Putamen (tissue), 1 donor: ENCODE measurements around the gene KCNAB1.

ENCODE experiments used
- DNase-seq: peaks from one replicate; pipeline ENCODE4 v3.0.0-alpha.2; 2016; ENCODE audit warnings: low spot score

The KCNAB1 gene

DNA sequence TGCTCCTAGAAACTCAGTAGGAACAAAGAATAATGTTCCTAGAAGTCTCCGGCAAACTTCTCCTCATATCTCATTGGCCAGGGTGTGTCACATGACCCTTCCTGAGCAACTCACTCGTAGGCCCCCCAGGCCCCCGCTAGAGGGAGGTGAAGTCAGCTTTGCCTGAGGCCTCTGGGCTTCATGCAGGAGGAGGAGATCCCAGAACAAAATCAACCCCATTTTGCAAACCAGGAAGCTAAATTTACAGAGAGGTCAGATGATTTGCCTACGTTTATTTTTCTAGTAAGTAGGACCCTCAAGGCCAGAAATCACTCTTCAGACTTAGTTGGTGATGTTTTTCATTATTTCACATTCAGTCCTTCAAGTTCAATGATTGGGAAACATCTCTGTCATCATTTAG lies 335.5 kb downstream of the KCNAB1 start:
- no peak for DNase-seq

DNA sequence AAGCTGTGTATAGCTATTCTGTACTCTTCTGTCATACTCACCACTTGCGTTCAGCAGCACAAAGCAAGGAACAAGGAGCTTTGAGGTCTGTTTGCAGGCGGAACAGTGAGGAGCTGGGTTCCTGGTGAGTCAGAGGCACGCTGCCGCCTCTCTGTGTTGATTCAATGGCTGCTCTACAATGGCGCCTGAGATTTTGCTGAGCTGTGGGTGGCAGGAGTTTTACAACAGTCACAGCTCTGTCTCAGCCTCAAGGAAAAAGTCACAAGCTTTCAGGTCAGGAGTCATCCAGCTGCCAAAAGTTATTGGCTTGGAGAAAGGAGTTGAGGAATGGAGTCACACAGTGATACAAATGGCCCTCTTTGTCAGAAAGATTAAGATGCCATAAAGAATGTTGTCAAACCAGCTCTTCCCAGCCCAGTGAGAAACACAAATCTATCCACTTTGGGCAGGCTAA lies 336.4 kb downstream of the KCNAB1 start:
- DNase-seq: peak; percentile 77

DNA sequence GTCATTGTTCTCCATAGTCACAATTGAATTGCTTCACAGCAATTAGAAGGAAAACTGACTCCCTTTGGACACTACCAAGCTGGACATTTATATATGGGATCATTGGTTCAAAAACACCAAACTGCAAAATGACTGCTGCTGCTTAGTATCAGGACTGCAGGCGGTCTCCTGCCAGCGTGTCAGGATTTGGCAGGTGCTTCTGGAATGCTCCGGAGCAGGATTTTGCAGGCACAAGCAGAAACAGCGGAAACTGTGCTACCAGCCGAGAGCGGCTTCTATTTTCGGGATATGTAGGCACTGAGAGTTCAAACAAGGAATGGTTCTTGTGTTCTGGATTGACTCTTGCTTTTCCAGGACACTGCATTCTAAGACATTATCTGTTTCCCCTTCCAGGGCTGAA lies 339.1 kb downstream of the KCNAB1 start:
- peak; percentile 66 for DNase-seq

DNA sequence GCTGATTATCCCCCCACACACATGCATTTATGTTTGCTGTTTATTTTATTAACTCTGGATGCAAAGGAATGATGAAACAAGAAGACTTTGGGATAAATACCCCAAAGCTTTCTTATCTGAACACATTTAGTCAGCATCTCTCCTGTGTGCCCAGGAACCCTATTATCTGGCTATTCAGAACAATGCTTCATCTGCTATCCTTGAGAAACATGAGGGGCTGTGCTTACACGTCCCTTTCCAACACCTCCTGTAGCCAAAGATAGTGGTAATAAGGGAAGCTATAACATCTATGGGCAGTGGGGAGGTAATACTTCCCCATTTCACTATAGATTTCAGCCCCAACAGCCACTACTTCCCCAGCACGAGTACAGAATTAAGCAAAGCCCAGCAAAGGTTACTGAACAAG lies 339.8 kb downstream of the KCNAB1 start:
- no peak for DNase-seq

DNA sequence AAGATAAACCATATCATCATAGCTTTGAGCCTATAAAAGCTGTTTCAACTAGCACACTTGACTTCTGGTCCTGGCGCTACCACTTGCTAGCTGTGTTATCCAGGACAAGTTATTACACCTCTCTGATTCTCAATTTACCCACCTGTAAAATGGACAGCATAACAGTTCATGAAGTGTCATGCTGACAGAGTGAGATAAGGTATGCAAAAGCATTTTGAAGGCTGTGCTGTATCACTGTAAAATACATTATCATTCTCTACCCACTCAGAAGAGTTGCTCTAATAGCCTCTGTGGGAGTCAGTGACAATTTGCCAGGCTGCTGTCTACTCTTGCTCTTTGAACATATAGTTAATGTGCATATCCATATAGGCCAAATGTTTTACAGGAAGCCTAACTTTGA lies 341.5 kb downstream of the KCNAB1 start:
- DNase-seq: peak; percentile 62

DNA sequence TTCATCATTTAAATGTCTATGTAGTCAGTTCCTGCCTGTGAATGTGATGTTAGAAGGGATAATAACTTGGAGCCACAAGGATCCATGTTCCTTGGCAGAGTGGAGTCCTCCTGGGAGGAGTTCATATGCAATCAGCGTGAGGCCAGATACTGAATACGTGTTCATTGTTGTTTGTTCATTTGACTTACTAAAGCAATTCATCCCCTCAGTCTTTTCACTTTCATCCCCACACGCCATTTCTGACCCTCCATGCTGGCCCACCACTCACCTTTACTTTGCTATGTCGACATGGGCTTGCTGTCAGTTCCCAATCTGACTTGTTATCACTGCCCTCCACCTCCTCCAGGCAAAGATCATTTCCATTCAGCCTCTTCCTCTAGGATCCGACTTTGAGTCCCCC lies 342.7 kb downstream of the KCNAB1 start:
- no peak for DNase-seq

DNA sequence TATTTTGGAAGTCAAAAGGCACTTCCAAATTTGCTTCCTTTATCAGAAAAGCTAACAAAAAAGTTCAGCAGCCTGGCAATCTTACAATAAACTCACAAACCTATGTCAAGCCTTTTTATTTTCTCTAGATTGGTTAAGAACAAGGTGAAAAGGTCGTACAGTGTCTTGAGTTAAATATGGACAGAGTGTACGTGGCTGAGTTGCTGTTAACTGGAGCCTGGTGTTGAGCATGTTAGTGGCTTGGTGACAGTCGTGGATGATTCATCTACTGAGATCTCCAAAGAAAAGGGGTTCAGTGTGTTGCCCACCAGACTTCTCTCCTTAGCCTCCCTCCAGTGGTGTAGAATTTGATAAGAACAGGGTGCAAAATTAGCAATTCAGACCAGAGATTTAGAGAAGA lies 344.8 kb downstream of the KCNAB1 start:
- no peak for DNase-seq

DNA sequence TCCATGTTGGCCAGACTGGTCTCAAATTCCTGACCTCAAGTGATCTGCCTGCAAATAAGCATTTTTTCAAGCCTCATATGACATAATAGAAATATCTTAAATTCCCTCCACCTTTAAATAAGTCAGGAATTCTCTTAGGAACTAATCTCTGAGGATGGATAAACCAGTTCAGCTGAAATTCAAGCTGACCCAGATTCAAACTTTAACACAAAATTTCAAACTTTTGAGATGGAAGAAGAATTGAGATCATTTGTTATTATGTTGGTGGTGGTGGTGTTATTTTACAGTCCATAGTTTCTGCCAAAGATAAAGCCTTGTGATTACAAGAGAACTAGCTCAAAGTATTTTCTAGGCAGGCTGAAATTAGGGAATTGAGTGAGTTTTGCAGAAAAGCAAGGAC lies 349.1 kb downstream of the KCNAB1 start:
- DNase-seq: no peak

DNA sequence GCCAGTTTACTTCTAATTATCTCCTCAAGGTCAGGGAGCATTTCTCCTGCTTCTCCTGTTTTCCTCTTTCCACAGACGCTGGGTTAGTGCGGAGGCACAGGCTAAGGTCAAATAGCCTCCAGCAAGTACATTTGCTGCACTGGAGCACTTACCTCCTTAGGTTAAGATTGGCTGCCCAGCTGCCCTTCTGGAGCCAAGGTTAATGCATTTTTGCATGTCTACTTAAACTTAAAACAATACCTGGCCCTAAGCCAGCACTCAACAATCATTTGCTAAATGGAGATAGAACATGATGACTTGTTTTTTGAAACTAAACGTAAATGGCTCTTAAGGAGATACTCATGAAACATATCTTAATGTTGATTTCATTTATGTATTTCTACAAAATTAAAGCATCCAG lies 351.1 kb downstream of the KCNAB1 start:
- DNase-seq: no peak

DNA sequence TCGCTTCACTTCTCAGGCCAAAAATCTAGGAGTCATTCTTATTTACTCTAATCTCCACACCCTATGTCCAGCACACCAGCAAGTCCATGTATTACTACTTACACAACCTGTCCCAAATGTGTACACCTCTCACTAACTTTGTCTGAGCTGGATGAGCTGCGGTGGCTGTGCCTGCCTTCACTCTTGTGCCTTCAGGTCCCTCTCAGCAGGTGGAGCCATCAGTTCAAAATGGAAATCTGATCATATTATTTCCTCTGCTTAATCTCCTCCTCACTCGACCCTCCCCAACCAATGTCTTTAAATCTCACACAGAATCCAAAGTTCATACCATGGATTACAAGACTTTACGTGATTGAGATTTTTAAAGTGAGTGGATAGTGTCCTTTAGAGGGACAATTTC lies 351.8 kb downstream of the KCNAB1 start:
- DNase-seq: no peak

DNA sequence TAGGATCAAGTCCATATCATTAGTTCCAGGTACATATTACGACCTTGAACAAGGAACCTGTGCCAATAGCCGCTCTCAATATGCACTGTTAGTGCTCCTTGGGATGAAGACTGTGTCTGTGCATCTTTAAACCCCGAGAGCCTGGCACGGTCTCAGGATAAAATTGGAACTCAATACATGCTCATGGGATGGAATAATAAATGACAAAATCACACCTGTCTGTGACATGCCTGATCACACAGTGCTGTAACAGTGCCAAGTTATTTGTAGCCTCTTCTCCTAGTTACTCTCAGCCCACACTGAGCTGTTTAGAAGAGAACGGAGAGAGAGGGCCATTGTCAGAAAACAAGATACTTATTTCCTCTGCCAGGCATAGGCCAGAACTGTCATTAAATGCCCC lies 352.3 kb downstream of the KCNAB1 start:
- DNase-seq: no peak

DNA sequence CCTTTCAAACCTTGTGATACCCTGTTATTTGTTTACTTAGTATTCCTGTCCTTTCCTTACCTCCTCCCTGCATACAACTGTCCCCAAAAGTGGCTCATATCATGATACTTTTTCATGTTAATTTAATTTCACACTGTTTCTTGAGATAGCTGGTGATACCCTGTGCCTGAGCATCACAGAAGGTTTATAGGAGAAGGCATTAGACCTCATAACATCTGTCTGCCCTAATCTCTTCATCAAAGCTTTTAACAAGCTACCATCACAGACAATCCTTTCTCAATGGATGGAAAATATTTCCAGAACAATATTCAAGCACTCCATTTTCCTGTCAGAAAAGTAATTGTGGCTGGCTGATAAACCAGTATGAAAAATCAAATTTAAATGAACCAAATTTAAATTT lies 353.0 kb downstream of the KCNAB1 start:
- DNase-seq: no peak

DNA sequence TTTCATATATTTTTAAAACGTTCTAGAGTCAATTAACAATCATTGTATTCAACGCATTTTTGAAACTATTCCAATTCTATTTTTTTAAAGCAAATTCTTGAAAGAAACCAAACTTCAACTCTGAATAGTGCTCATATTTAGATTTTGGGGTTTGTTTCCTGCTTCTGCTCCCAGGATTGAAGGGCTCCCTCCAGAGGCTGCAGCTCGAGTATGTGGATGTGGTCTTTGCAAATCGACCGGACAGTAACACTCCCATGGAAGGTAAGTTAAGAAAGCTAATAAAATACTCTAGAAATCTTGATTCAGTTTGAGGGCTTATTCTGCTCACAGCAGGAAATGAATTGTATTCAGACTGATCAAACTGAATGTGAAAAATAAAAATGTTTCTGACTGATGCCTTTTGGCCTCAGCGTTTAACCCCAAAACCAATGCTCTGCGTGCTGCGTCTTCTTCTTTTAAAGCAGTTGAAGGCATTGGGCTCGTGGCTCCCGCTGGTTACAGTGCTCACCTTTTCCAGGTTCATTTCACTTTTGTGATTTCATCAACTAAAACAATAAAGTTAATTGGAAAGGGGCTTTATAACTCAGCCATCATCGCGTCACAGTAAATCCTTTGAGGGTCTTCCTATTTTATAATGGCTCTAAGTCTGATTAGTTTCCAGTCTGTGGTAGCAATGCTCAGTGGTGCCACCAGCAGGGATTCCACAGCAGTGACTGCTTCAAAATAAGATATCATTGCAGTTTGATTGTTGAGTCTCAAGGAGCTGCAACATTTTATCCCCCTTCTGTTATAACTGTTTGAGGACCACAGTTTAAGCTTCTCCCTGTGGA lies 354.4 kb downstream of the KCNAB1 start:
- DNase-seq: no peak

DNA sequence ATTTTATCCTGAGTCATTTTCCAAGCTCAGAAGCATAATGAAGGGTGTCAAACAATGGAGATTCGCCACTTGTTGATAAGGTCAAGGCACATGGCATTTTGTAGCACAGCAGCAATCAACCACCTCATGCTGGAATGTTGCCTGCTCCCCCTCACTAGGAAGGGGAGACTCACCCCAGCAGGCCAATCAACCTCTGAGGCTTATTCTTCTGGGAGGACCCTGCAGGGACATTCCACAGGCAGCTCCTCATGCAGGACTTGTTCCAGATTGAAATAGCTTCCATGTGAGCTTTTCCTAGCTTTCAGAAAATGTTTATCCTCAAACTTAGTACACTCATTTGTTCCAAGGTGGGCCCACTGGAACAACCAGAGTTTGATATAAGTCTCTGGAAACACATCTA lies 356.9 kb downstream of the KCNAB1 start:
- no peak for DNase-seq

DNA sequence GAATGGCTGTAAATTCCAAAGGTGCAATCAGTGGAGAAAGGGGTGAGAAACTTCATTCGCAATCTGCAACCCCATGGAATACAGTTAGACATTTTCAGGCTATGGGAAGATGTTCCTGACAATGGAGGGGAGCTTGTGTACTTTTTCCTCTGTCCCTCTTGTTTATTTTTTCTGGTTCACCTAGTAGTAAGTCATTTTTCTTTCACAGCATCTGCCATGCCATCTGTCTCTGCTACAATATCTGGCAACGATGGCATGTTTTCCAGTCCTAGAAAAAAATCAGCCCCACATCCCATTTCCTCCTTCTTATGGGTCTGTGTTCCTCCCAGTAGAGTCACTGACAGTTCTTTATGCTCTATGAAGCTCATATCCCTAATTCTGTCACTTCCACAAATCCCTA lies 358.5 kb downstream of the KCNAB1 start:
- no peak for DNase-seq

DNA sequence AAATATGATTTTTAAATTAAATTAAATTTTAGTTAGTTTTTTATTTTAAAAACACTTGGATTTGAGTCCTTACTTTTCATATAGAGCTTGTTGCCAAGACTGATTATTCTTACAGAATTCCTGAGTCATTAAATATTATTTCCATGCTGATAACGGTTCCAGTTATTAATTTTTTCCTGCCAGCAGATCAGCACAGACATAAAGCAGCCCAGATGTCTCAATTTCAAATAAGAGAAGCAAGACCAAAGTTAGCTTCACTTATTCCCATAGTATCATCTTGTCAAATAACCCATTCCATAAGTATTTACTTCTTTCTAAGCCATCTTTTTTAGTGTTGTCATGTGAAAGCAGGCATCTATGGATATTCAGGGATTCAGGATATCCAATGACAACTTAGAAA lies 359.2 kb downstream of the KCNAB1 start:
- DNase-seq: no peak

DNA sequence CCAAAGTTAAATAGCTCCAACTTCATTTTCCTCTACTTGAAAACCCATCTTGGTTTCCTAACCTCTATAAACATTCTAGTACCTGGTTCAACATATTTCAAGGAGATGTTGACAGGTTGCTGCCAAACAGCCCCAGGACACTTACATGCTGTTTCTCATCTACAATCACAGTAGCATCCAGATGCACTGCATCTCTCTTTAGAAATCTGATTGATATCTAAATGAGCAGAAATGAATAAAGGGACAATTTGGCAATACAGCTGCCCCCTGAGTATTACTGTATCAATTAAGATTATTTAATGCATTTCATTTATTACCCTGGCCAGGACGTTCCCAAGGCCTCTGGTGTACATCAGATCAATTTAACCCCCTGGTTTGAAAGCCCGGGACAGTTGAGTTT lies 360.6 kb downstream of the KCNAB1 start:
- DNase-seq: no peak

DNA sequence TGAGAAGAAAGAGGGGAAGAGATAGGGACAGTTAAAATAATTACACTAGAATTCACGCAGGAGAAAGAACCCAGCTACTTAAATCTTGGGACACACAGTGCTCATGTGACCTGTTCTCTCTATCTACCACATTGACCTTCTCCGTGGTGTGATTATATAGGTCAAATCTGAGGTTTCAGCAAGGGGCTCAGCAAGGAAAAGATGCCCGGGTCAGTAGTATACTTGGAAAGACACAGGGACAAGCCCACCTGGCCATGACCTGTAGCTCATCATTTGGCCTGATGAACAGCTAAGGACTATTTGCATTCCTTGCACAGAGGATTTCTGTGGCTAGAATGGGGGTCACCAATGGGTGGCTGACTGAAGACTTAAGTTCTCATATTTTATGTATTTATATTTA lies 362.6 kb downstream of the KCNAB1 start:
- DNase-seq: no peak

DNA sequence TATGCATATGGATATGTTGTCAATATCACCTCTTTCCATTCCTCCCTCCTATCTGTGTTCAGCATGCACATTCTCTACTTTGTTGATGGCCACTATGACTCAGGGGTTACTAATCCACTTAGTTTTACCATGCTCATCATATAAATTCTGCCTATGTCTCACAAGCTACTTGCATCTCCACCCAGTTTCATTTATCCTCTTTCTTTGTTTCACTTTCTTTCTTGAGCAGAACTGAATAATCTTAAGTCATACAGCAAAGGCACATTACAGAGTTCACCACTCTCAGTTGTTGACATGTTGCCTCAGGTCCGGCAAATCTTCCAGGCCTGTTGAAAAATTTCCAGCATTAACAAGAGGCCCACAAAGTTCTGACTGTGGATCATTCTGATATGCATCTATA lies 363.0 kb downstream of the KCNAB1 start:
- no peak for DNase-seq

DNA sequence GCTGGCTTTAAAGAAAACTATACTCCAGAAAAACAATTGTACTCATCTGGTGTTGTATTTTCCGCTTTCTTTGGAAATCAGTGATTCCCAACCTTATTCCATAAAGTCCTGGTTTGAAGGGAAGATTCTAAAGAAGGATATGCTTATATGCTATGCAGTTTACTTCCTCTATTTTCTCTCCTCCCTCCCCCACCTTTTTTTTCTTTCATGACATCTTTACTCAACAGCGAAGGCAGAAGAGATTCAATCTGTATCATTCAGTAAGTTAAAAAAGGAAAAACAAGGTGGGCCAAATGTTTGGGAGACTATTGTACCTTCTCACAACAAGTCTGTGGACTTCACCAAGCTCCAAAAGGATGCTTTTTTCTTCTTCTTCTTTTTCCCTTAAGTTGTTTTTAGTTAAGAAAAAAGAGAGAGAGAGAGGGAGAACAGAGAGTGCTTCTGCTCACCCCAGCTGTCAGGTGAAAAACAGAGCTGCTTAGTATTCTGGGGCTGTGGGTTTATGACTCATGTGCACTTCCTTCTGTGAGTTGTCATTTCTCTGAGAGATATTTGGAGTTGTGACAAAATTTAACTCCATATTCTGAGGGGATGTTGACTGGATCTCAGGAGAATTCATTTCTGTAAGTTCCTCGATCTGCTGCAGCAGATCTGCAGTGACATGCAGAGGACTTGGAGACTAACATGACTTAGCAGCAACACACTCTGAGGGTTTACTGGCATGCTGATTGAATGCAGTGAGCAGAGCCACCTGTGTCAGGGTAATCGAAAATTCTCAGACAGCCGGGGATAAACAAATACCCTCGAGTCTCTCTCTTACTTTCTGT lies 363.8 kb downstream of the KCNAB1 start:
- DNase-seq: peak; percentile 73

DNA sequence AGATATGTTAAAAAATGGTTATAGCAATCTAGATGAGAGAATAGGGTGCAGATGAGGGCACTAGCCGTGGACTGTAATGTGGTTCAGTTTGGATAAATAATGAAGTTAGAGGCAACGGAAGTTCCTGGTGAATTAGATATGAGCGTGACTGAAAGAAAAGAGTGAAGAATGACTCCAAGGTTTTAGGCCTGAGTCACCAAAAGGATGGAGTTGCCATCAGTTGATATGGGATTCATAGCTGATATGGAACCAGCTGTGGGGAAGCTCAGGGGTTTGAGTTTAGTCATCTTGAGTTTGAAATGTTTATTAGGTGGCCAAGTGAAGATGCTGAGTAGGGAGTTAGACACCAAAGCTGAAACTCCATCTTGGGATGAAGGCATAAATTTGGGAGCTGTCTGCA lies 368.4 kb downstream of the KCNAB1 start:
- DNase-seq: no peak

DNA sequence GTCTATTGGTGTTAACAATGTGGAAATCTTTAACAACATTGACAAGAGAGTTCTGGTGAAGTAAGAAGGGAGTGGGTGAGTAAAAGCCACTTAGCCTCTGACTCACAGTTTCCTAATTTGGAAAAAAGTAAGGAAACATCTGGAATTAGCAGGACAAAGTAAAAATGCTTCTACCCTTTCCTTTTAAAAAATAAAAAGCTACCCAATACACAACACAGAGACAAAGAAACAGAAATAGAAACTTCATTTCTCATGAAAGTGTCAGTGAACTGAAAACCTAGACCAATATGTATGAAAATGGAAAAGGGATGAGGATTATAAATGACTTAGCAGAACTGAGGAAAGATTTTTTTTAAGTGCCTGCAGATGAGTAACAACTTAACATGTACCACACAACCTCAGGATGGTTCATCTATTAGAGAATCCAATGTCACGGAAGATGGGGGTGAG lies 369.1 kb downstream of the KCNAB1 start:
- no peak for DNase-seq

DNA sequence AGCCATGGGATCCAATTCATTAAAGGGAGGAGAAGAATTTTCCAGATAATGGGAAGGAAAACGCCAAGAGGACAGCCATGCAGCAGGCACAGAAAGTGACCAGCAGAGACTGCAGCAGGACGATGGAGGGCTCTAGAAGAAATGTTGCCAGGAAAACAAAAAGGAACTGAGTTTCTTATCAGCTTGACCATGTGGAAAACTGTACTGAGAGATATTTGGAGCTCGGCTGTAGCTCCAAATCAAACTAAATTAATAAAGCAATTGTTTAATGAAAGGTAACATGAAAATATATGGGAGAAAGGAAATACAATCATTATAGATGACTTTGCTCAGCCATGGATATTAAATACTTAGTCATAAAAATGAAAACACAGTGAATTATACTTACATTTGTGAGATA lies 370.8 kb downstream of the KCNAB1 start:
- no peak for DNase-seq
